GM18951 (cell line): ENCODE measurements around the gene OPRL1.

ENCODE experiments used
- POLR2A ChIP-seq: IDR thresholded peaks from 4 replicates; pipeline ENCODE4 v1.6.1; 2011; ENCODE audit warnings: mild to moderate bottlenecking; ENCODE audit not compliant: insufficient read length, insufficient read depth; ENCODE audit errors: extremely low read depth
- in situ Hi-C: fragments of 300-500 bp; cut with MboI; formaldehyde crosslinking; loops from one replicate; pipeline ENCODE4 v1.12.0; 2022; ENCODE audit warnings: low sequenced_read_pairs, mixed read lengths, inconsistent platforms; ENCODE audit not compliant: unreplicated experiment

The OPRL1 gene

DNA sequence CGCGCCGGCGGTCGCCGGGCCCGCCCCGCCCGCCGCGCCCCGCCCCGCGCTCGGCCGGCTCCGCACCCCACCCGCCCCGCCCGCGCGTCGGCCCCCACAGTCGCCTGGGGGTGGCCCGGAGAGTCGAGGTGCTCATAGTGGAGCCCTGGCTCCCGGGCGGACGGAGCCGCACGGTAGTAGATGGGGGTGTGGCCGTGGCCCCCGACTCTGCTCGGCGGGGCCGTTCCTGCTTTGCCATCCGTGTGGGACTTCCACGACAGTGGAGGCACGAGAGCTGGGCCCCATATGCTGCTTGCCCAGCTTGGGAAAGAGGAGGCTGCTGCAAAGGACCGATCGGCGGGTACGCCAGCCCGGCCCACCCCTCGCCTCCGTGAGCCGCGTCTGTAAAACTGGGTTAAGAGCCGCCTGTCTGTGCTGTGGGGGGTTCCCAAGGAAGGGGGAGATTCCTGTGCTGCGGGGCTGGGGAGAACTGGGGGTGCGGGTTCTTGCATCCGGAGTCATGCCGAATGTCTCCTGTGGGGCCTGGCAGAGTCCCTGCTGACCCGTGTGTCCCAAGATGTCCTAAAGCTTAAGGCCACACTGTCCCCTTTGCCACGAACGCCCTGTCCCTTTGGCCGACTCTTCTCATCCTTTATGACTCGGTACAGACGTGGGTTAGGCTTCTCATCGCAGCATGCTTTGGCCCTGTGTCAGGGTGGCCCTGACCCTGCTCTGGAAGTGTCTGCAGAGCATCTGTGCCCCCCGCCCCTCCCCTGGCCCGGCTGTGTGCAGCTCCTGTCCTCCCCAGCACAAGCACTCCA lies at the start of gene OPRL1:
Gene OPRL1, plus strand, starts transcription at position 70 of the 800 bp plus-strand sequence. CDS start 12,639 bp downstream, outside the sequence.
- peak; percentile 5 for TF ChIP-seq POLR2A
- in situ Hi-C loops, result no loop called here

DNA sequence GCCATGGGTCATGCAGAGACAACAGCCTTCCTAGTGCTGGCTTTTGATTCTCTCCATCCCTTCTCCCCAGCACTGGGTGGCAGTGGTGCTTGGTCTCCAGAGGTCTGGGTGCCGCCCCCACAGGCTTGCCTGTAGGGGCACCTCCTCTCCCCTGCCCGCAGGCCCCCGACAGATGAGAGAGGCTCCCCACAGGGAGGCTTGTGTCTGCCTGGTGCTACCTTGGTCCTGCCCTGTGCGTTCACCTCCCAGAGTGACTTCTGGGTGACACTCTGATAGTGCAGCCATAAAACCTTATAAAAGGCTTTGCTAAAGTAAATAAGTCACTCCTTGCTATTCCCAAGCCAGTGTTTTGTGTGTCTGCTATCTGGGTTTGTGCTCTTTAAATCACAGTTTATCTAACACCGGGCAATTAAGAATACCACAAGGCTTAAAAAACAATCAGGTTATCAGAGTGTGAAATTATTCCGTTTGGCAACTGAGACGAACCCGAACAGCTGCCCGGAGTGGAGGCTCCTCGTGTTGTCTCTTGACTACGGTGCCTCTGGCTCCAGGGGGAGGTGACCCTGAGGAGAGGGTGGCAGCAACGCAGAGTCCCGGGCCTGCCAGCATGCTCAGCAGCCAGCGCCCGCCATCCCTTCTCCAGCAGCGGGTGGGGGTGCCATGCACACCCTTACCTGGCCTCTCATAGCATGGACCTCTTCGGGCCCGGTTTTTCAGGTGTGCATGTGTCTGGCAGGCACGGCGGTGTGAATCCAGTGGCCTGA lies 49.3 kb upstream of the OPRL1 start:
- no peak for TF ChIP-seq POLR2A
- in situ Hi-C loops, result no loop called here

DNA sequence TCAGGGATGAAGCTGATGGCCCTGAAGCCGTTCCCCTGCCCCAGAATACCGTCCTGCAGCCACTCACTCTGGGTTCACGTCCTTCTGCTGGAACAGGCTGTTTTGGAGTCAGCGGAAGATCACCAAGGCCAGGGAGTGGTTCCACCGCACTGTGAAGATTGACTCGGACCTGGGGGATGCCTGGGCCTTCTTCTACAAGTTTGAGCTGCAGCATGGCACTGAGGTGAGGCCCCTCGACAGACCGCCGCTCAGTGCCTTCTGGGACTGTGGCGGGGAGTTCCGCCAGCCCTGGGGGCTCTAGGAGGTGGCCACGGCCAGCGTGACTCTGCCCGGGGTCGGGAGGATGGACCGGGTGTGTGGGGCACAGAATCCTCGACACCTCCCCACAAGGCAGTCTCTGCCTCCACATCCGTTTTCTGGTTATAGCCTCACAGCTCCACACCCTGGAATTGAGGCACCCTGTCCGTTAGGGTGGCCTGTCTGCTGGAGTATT lies 48.0 kb upstream of the OPRL1 start:
- in situ Hi-C loops, result no loop called here
- no peak for TF ChIP-seq POLR2A

DNA sequence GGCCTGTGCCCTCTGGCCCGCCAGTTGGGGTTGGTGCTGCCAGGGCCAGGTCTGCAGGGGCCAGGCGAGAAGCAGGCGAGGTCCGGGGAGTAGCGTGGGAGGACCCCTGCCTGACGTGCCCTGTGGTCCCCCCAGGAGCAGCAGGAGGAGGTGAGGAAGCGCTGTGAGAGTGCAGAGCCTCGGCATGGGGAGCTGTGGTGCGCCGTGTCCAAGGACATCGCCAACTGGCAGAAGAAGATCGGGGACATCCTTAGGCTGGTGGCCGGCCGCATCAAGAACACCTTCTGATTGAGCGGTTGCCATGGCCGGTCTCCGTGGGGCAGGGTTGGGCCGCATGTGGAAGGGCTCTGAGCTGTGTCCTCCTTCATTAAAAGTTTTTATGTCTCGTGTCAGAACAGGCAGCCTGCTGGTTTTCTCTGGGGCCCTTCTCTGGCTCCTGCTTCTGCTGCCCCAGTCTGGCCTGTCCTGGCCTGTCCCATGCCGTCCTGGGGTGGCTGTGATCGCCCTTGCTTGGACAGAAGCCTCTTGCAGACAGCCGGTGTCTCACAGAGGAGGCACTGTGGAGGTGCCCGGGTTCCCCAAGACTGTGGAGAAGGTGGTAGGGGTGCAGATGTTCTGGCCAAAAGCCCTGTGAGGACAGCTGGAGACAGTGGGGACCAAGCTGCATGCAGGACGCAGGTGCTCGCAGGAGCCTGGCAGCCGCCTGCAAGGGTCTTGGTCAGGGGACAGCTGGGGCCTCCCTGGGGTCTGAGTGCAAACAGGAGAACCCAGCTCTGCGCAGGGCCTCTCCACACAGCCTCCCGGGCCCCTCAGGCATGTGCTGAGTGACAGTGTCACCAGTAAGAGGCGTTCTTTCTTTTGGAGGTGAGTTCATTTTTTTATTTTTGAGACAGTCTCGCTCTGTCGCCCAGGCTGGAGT lies 46.9 kb upstream of the OPRL1 start:
- in situ Hi-C loops, result no loop called here
- no peak for TF ChIP-seq POLR2A

DNA sequence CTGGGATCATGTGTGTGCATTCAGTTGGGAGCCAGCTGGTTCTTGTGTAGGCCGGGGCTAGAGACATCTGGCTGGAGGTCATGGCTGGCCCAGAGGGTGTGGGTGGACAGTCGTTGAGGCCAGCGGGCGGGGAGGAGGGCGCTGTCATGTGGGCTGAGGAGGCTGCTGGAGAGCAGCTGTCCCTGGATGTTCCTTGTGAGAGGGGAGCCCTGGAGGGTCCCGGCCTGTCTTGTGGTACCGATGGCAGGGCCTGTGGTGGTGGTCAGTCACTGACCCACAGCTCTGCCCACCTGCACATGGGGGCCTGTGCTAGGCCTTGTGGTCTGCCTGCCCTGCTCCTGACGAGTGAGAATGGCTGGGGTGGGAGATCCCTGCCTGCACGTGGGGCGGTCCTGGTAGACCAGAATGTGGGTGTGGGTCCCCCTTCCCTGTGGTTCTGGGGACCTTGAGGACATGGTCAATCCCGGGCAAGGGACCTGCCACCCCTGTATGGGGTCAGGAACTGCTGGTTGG lies 45.8 kb upstream of the OPRL1 start:
- no peak for TF ChIP-seq POLR2A
- in situ Hi-C loops, result no loop called here

DNA sequence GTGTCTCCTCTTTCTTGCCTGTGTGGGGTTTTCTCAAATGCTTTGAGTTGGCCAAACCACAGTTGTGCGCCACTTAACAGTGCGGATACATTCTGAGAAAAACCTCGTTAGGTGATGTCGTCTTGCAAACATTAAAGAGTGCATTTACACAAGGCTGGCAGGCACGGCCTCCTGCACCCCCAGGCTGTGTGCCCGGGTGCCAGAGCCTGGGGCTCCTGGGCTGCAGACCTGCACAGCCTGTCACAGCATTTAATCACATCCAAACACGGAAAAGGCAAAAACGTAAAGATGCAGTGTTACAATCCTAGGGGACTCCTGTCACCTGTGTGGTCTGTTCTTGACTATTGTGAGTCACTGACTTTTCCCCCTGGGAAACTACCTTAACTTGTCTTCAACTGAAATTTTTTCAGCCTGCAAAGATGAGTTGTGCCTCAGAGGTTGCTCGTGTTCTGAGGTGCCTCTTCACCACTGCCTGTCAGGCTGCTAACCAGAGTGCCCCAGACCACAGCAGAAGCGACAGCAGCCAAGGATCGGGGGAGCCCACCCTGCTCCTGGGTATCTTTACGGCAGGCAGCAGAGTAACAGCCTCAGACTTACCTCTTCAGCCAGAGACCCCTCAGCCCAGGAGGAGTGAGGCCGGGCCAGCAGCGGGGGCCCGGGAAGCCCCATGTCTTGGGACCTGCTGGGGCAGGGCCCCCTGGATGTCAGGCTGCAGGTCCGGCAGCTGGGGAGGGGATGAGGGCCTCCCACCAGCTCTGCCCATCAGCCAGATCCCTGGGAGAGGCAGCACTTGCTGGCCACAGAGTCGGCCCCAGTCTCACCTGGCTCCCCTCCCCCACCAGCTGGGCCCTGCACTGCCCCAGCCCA lies 44.6 kb upstream of the OPRL1 start:
- in situ Hi-C loops, result no loop called here
- TF ChIP-seq POLR2A, result no peak

DNA sequence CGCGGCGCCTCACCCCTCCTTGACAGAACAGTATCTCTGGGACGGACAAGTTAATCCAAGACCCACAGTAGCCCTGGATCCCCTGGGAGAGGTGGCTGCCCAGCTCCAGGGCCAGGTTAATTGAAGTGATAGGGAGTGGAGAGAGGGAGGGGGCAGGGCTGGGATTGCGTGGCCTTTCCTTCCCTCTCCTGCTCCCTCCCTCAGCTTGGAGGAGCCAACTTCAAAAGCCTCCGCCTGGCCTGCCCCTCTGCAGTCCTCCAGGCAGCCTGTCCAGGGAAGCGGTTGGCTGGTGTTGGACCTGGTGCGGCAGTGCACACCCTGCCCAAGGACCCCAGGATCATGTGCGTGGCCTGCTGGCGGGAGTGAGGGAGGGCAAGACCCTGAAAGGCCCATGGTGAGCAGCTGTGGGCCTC lies 43.9 kb upstream of the OPRL1 start, which contains the start of gene C20orf204:
Gene C20orf204, plus strand, starts transcription at position 250 of the 413 bp plus-strand sequence. Its CDS starts 142 bp downstream, at position 392.
- TF ChIP-seq POLR2A, result no peak
- in situ Hi-C loops, result no loop called here

DNA sequence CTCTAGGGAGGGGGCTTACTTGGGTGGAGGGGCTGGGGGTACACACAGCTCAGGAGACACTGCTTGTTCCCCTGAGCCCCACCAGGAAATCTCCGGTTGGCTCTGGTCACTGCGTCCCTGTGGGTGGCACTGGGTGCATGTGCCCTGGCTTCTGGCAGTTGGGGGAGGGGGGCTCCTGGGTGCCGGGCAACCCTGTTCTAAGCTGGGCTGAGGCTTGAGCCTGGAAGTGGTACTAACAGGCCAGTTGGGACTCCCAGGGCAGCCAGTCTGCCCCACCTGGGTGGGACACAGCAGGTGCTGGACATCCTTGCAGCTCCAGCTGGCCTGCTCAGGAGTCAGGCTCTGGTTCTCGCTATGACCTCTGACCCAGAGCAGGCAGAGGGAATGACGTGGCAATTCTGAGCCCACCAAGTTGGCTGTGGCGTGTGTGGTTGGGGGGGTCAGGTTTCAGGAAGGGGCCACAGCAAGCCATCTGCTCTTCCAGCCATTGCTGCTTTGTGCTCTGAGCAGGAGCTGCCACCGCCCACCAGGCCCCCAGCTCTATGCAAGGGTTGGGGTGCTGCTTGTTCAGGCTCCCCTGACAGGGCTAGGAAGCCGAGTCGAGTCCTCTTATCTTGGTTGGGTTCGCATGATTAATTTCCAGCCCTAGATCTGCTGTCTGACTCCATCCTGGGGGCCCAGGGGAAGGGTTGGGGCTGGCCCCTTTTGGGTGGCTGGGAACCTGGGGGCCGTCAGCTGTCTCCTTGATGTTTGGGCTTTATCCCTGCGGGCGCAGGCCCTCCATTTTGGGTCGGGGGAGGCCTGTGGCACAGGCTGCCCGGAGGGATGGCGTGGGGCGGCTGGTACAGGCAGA lies 43.3 kb upstream of the OPRL1 start:
- in situ Hi-C loops, result no loop called here
- TF ChIP-seq POLR2A, result peak; percentile 10

DNA sequence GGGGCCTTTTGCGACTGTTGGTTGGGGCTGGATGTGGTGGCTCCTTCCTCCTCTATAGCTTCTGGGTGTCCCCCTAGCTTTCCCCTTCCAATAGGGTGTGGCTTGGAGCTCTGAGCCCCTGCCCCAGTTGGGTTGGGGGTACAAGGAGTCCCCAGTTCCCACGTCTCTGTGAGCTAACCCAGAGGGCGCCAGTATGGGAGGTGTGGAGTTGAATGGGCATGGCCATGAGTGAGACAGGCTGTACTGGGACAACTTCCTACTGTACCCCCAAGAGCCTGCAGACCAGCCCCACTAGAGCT lies 42.7 kb upstream of the OPRL1 start:
- in situ Hi-C loops, result no loop called here
- no peak for TF ChIP-seq POLR2A

DNA sequence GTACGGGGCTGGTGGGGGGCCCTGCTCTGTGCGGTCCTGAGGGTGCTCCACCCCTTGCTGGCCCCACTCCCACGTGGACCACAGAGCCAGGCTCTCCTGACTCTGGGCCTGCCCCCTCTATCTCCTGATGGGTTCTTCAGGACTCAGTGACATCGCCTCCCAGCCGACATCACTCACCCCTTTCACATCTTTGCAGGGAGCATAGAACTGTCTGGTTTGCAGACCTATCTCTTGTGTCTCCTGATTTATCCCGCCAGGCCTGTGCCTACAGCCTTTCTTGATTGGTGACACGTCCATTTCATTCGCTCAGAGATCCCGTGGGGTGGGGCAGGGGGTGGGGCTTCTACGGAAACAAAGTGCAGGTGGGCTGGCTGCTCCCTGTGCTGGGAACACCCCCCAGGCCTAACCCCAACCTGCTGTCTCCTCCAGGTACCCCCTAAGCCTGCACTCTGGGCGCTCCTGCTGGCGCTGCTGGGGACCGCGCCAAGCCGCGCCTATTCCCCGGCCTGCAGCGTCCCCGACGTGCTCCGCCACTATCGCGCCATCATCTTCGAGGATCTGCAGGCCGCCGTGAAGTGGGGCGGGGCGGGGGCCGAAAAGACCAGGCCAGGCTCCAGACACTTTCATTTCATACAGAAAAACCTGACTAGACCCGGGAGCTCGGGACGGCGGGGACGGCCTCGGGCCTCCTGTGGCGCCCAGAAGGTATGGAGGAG lies 42.2 kb upstream of the OPRL1 start:
- TF ChIP-seq POLR2A, result peak; percentile 8
- in situ Hi-C loops, result no loop called here

DNA sequence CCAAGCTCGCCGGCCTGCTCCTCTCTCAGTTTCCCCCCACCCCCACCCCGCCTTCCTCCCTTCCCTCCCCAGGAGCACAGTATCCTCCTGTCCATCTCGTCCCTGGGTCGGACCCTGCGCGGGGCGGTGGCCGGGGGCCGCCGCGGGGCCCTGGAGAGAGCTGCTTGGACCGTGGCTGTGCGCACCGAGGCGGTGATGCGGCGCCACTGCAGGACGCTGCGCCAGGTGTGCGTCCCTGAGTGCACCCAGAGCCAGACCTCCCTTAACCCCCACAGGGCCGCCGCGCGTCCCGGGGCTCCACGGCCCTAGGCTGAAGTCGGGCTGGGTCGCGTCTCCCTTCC lies 41.7 kb upstream of the OPRL1 start:
- in situ Hi-C loops, result no loop called here
- no peak for TF ChIP-seq POLR2A
